Muscle of leg (tissue), 11 donors: ENCODE measurements around the gene ACSF3. TPM values are rescaled to one million over a fixed set of nuclear protein-coding genes. Genes with fewer than 3 reads are reported as not detected.

Experiments
- DNase-seq: peaks from one replicate; pipeline ENCODE4 v3.0.0; 2013
- H3K27ac ChIP-seq: one replicate; pipeline ENCODE4 v1.5.1; 2013; ENCODE audit warnings: mild to moderate bottlenecking, low read length, control low read depth
- H3K27me3 ChIP-seq: one replicate; pipeline ENCODE4 v1.6.1; 2013; ENCODE audit warnings: low read length; ENCODE audit not compliant: control insufficient read depth, insufficient read depth
- H3K36me3 ChIP-seq: one replicate; pipeline ENCODE4 v1.6.1; 2013; ENCODE audit warnings: low read length; ENCODE audit not compliant: control insufficient read depth, insufficient read depth
- H3K4me1 ChIP-seq: one replicate; pipeline ENCODE4 v1.6.1; 2013; ENCODE audit warnings: low read length; ENCODE audit not compliant: control insufficient read depth, insufficient read depth
- H3K4me3 ChIP-seq: one replicate; pipeline ENCODE4 v1.5.1; 2013; ENCODE audit warnings: low read length, control low read depth
- H3K9me3 ChIP-seq: replicated peaks from 2 replicates; pipeline ENCODE4 v1.6.1; 2013; ENCODE audit warnings: low read depth, low read length; ENCODE audit not compliant: control insufficient read depth
- WGBS: methylation state at CpG from one replicate; pipeline ENCODE4 v1.1.5; 2013; ENCODE audit warnings: missing lambda C conversion rate; ENCODE audit not compliant: insufficient coverage; 5-methylcytosine and 5-hydroxymethylcytosine counted together
- polyA plus RNA-seq, 8 donors: library from polyadenylated mRNA; unstranded; fragments of 120-200 nt; gene quantifications; one replicate each; pipeline versions ENCODE4 v1.2.1 to v1.2.3, GENCODE V29; 2013; ENCODE audit warnings: inconsistent platforms in 1 of 8, low replicate concordance in 1 of 8; ENCODE audit not compliant: insufficient read length in 8 of 8, insufficient read depth in 1 of 8
- total RNA-seq: library from RNA; stranded (reverse); fragments of 120-200 nt; gene quantifications from one replicate; pipeline ENCODE4 v1.2.4, GENCODE V29; 2013

ACSF3 gene
- total and polyA plus RNA-seq, 9 donors: 13.4 to 18.6 (median 16.7) TPM

DNA sequence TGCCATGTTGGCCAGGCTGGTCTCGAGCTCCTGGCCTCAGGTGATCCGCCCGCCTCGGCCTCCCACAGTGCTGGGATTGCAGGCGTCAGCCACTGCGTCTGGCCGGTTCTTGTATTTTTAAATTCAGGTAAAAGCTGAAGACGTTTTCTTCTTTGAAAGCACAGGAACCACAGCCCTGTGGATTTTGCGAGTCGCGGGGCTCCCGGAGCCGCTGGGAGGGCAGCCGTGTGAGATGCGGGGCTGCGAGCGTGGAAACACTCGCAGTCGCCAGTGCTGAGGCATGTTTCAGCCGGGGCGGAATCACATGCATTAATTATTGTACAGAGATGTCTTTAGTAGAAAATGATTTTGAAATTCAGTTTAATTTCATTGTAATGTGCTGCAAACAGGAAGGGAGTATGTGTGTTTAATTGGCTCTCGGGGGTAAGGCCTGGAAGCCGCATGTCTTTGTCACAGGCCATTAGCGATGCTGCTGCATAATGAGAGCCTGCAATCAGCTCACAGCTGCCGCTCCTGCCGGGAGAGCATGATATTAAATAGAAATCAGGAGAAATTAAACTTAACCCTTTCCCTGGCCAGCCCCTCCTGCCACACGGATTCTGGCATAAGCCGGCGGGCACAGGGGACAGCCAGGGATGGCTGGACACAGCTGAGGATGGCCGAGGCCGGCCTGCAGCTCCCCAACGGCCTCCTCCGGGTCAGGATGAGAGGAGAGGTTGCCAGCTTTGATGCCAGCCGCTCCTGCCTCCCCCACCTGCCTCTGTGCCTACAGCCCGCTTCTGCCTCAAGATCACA, 42.5 kb downstream of the ACSF3 start:
- DNase-seq: no peak
- no peak overlapping the region for H3K4me3 ChIP-seq
- H3K27me3 ChIP-seq: no peaks in the 10 kb centered on the region
- no peaks in the 10 kb centered on the region for H3K4me1 ChIP-seq
- H3K9me3 ChIP-seq: no peaks in the 10 kb centered on the region
- WGBS: 82% methylated on average over 28 of the region's 35 CpGs
- H3K27ac ChIP-seq: no peak overlapping the region
- H3K36me3 ChIP-seq: peaks cover 55% of the 10 kb centered on the region

GRCh38 chr16:89136931-89137330, 43.3 kb downstream of the ACSF3 start:
- Histone ChIP-seq H3K36me3 (peaks cover 55% of the 10 kb centered on the region), H3K27ac (no peak overlapping the region), H3K4me3 (no peak overlapping the region), H3K9me3 (no peaks in the 10 kb centered on the region), H3K27me3 (no peaks in the 10 kb centered on the region), H3K4me1 (no peaks in the 10 kb centered on the region)
- DNase-seq: no peak
- 90% methylated on average over 12 of the region's 17 CpGs for WGBS

GRCh38 chr16:89137666-89138512, 44.2 kb downstream of the ACSF3 start:
- H3K36me3 ChIP-seq: peaks cover 61% of the 10 kb centered on the region
- H3K27ac ChIP-seq: no peak overlapping the region
- WGBS: 83% methylated on average over 19 of the region's 24 CpGs
- H3K4me1 ChIP-seq: no peaks in the 10 kb centered on the region
- DNase-seq: no peak
- H3K9me3 ChIP-seq: no peaks in the 10 kb centered on the region
- H3K27me3 ChIP-seq: no peaks in the 10 kb centered on the region
- no peak overlapping the region for H3K4me3 ChIP-seq

GRCh38 chr16:89138513-89138795, 44.8 kb downstream of the ACSF3 start:
- WGBS: 93% methylated on average over 6 of the region's 7 CpGs
- peaks cover 61% of the 10 kb centered on the region for H3K36me3 ChIP-seq
- no peak for DNase-seq
- no peak overlapping the region for H3K4me3 ChIP-seq
- no peaks in the 10 kb centered on the region for H3K4me1 ChIP-seq
- H3K27me3 ChIP-seq: no peaks in the 10 kb centered on the region
- no peak overlapping the region for H3K27ac ChIP-seq
- H3K9me3 ChIP-seq: no peaks in the 10 kb centered on the region

GRCh38 chr16:89138843-89139520, 45.3 kb downstream of the ACSF3 start:
- peaks cover 57% of the 10 kb centered on the region for H3K36me3 ChIP-seq
- DNase-seq: no peak
- no peaks in the 10 kb centered on the region for H3K4me1 ChIP-seq
- 78% methylated on average over 23 of the region's 30 CpGs for WGBS
- no peaks in the 10 kb centered on the region for H3K9me3 ChIP-seq
- H3K4me3 ChIP-seq: no peak overlapping the region
- H3K27ac ChIP-seq: no peak overlapping the region
- no peaks in the 10 kb centered on the region for H3K27me3 ChIP-seq

DNA sequence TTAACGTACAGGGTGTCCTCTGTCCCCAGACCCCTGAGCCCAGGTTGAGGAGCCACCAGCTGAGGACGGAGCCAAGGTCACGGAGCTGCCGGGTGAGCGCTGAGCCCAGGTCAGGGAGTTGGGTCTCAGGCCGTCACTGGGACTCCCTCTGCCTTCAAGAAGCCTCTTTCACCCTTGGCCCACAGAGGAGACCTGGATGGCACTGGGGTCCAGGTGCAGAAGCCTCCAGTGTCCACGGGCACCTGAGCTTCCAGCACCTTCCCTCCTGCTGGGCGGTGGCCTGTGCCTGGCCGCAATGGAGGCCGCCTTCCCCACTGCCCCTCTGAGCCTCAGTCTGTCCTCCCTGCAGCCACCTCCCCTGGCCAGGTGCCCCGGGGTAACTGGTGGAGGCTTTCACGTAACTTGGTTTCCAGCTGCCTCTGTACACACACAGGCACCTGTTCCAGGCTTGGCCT, 46.3 kb downstream of the ACSF3 start:
- WGBS: 88% methylated on average over 12 of the region's 12 CpGs
- Histone ChIP-seq H3K9me3 (no peaks in the 10 kb centered on the region), H3K4me3 (no peak overlapping the region), H3K27me3 (no peaks in the 10 kb centered on the region), H3K4me1 (no peaks in the 10 kb centered on the region), H3K27ac (no peak overlapping the region), H3K36me3 (peaks cover 57% of the 10 kb centered on the region)
- no peak for DNase-seq

DNA sequence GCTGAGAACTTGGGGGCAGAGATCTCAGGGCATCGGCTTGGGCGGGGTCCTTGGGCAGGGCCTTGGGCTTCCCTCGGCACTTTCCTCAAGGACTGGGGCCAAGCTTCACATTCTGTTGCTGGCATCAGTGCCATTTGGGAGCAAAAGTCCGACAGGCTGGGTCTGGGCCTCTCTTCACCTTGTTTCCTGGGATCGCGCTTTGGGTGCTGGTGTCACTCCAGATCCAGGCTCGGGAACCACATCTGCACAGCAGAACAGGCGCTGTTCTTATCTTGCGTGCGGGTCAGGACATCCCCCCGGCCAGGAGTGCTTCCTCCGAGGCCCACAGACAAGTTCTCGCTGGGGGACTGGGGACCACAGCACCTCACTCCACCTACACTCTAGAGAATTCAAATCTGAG, 46.7 kb downstream of the ACSF3 start:
- DNase-seq: no peak
- H3K36me3 ChIP-seq: peaks cover 57% of the 10 kb centered on the region
- no peak overlapping the region for H3K27ac ChIP-seq
- 89% methylated on average over 6 of the region's 13 CpGs for WGBS
- H3K9me3 ChIP-seq: no peaks in the 10 kb centered on the region
- no peaks in the 10 kb centered on the region for H3K4me1 ChIP-seq
- H3K4me3 ChIP-seq: no peak overlapping the region
- no peaks in the 10 kb centered on the region for H3K27me3 ChIP-seq

- no peaks in the 10 kb centered on the region for H3K9me3 ChIP-seq
- WGBS: 90% methylated on average over 29 of the region's 31 CpGs
- DNase-seq: no peak
- no peak overlapping the region for H3K27ac ChIP-seq
- no peaks in the 10 kb centered on the region for H3K27me3 ChIP-seq
- H3K4me1 ChIP-seq: no peaks in the 10 kb centered on the region
- no peak overlapping the region for H3K4me3 ChIP-seq
- peaks cover 63% of the 10 kb centered on the region for H3K36me3 ChIP-seq
Observed at GRCh38 chr16:89140981-89141883, 47.6 kb downstream of the ACSF3 start.

DNA sequence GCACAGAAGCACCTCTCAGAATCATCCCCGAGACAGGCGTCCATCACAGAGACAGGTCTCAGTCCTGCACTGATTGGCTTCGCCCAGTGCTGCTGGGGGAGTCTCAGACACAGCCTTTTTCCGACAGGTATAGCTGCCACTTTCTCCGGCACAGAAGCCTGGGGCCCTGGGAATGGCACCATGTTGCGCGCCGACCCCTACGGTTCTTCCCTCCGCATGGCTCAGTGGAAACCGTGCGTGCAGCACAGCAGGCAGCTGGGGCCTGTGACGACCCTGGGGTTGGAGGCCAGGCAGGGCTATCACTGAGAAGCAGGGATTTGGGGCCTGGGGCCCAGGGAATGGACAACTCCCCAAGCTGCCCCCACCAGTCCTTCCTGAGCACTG, 48.2 kb downstream of the ACSF3 start:
- Histone ChIP-seq H3K27ac (no peak overlapping the region), H3K9me3 (no peaks in the 10 kb centered on the region), H3K27me3 (no peaks in the 10 kb centered on the region), H3K36me3 (peaks cover 62% of the 10 kb centered on the region), H3K4me3 (no peak overlapping the region), H3K4me1 (no peaks in the 10 kb centered on the region)
- WGBS: 89% methylated on average over 13 of the region's 13 CpGs
- DNase-seq: no peak
